ENCODE data around the gene NAPEPLD. TPM values are rescaled to one million over a fixed set of nuclear protein-coding genes. Genes with fewer than 3 reads are reported as not detected.
"Not testable (repeated sequence)": the region's sequence is repeated elsewhere in the genome, so short reads cannot be mapped to it uniquely, and the experiment has no call there.

The NAPEPLD gene
- total RNA-seq, 8 experiments from 2014 or later, result 6.1 to 35.2 (median 9.8) TPM

DNA sequence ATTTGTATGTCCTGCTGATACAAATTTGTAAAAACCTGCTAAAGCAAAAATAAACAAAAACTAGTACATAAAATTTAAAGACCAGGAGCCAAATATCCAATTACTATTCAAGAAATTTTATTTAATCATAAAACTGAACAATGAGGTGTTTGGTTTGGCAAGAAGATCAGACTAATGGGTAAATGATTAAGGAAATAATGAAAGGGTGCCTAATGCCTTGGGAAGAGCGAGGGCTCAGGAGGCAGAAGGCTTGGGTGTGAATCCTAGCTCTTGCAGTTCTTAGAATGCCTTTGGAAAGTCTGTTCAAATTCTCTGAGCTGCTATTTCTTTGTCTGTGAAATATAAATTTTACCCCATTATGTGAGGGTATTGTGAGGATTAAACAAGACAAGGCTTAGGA lies 32.4 kb downstream of the NAPEPLD start:
- Histone ChIP-seq H3K27ac (no peak overlapping the region), H3K4me1 (replicated peaks in 1 of 2) (peaks cover 5 to 6% of the 10 kb centered on the region in 2 donors), H3K4me3 (no peak overlapping the region)
- no peak for ATAC-seq (replicated peaks in 6 of 8)
- 86 to 100% (median 100%) methylated on average over 1 of the region's 1 CpG; no CpG with 5 or more reads in 2 of the 10 experiments for WGBS, 10 experiments
- in situ Hi-C loops (cut with MboI; ENCODE audit: low pct_unique_long_range_greater_than_20kb in 2 of 9, low sequenced_read_pairs in 9 of 9, unreplicated experiment in 9 of 9), result no loop called here

DNA sequence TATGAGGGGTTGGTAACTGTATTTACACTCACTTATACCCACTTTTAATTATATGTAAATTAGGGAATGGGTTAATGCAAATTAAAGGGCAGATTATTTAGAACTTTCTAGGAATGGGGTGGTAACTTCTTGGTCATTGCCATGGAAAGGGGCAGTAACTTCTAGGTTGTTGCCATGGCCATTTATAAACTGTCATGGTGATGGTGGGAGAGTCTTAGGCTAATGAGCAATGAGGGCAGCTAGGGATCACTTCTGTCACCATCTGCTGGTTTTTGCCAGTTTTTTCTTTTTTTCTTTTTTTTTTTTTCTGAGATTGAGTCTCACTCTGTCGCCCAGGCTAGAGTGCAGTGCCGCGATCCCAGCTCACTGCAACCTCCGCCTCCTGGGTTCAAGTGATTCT lies 33.1 kb downstream of the NAPEPLD start:
- no peak overlapping the region for H3K4me3 ChIP-seq
- no peak overlapping the region for H3K27ac ChIP-seq
- WGBS, 10 experiments, result 80 to 100% (median 98%) methylated on average over 1 to 4 of the region's 4 CpGs; no CpG with 5 or more reads in 4 of the 10 experiments
- peaks cover under 1 to 5% of the 10 kb centered on the region in 2 donors for H3K4me1 ChIP-seq (replicated peaks in 1 of 2)
- in situ Hi-C loops (cut with MboI; ENCODE audit: low pct_unique_long_range_greater_than_20kb in 2 of 9, low sequenced_read_pairs in 9 of 9, unreplicated experiment in 9 of 9), result no loop called here
- ATAC-seq (replicated peaks in 6 of 8), result peak in 2 of 8 experiments; percentile 23 to 58

DNA sequence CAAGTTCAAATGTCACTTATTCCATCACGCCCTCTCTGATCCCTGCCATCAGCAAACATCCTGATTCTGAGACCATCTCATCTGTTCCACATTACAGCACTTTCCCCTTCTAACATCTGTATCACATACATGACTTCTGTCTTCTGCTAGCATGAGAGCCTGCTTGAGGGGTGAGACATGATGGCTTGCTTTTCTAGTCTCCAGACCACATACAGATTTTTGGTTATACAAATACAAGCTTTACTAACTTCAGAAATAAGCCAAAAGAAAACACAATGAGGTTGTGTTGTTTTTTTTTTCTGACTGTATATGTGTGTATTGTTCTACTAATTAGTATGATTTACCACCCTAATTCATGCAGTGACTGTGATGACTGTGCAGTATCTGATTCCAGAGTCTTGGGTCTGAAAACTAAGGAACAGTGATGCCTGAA lies 34.3 kb downstream of the NAPEPLD start:
- in situ Hi-C loops (cut with MboI; ENCODE audit: low pct_unique_long_range_greater_than_20kb in 2 of 9, low sequenced_read_pairs in 9 of 9, unreplicated experiment in 9 of 9), result no loop called here
- no peak for ATAC-seq (replicated peaks in 6 of 8)
- WGBS, 10 experiments, result 17 to 100% (median 100%) methylated on average over 1 of the region's 1 CpG; no CpG with 5 or more reads in 6 of the 10 experiments
- Histone ChIP-seq H3K4me1 (replicated peaks in 1 of 2) (no peaks in the 10 kb centered on the region), H3K27ac (no peak overlapping the region), H3K4me3 (no peak overlapping the region)

DNA sequence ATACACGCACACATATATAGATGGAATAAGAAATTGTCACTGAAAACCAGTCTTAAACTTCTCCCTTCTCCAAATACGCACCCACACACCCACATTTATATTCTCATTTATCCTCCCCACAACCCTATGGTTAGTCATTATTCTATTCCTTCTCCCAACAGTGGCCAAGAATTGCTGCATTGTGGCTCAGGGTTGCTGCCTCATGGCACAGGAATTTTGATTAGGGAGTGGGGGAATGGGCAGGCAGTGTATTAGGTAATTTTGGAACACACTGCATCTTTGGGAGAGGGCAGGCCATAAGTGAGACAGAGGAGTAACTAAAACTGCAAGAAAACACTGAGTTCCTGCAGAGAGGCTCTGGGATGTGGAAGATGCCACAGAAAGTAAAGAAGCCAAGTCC lies 35.7 kb downstream of the NAPEPLD start:
- in situ Hi-C loops (cut with MboI; ENCODE audit: low pct_unique_long_range_greater_than_20kb in 2 of 9, low sequenced_read_pairs in 9 of 9, unreplicated experiment in 9 of 9), result no loop called here

DNA sequence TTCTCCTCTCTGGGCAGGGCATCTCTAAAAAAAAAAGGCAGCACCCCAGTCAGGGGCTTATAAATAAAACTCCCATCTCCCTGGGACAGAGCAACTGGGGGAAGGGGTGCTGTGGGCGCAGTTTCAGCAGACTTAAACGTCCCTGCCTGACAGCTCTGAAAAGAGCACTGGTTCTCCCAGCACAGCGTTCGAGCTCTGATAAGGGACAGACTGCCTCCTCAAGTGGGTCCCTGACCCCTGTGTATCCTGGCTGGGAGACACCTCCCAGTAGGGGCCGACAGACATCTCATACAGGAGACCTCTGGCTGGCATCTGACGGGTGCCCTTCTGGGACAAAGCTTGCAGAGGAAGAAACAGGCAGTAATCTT lies 42.2 kb downstream of the NAPEPLD start:
- peak in 4 of 8 experiments; percentile 21 to 62 (median 42) for ATAC-seq (replicated peaks in 6 of 8)
- Histone ChIP-seq H3K27ac (peak overlapping the region; percentile 23 to 55), H3K4me1 (replicated peaks in 1 of 2) (peaks cover 12 to 13% of the 10 kb centered on the region in 2 donors)
- in situ Hi-C loops (cut with MboI; ENCODE audit: low pct_unique_long_range_greater_than_20kb in 2 of 9, low sequenced_read_pairs in 9 of 9, unreplicated experiment in 9 of 9); H3K4me3 ChIP-seq: not testable (repeated sequence)
- WGBS, 10 experiments, result 60 to 100% (median 100%) methylated on average over 1 to 3 of the region's 6 CpGs; no CpG with 5 or more reads in 3 of the 10 experiments

More for the DNA sequence above, 35.7 kb downstream of the NAPEPLD start:
- H3K4me1 ChIP-seq (replicated peaks in 1 of 2), result no peaks in the 10 kb centered on the region
- peak in 5 of 8 experiments; percentile 31 to 97 (median 73) for ATAC-seq (replicated peaks in 6 of 8)
- WGBS, 10 experiments, result 25 to 100% (median 100%) methylated on average over 1 to 2 of the region's 2 CpGs; no CpG with 5 or more reads in 5 of the 10 experiments
- no peak overlapping the region for H3K27ac ChIP-seq
- H3K4me3 ChIP-seq, result no peak overlapping the region

- in situ Hi-C loops (cut with MboI; ENCODE audit: low pct_unique_long_range_greater_than_20kb in 2 of 9, low sequenced_read_pairs in 9 of 9, unreplicated experiment in 9 of 9), result no loop called here
- Histone ChIP-seq H3K4me1 (replicated peaks in 1 of 2) (peaks cover 12 to 13% of the 10 kb centered on the region in 2 donors), H3K4me3 (no peak overlapping the region), H3K27ac (peak overlapping the region; percentile 7 to 23)
- peak in 5 of 8 experiments; percentile 80 to 93 (median 86) for ATAC-seq (replicated peaks in 6 of 8)
- WGBS, 10 experiments, result 28 to 100% (median 90%) methylated on average over 1 to 3 of the region's 12 CpGs; no CpG with 5 or more reads in 3 of the 10 experiments
Observed at GRCh38 chr7:103106005-103106702, 42.7 kb downstream of the NAPEPLD start.

GRCh38 chr7:103101543-103101942 lies 47.4 kb downstream of the NAPEPLD start:
- 23 to 88% (median 50%) methylated on average over 1 to 2 of the region's 2 CpGs; no CpG with 5 or more reads in 3 of the 10 experiments for WGBS, 10 experiments
- Histone ChIP-seq H3K4me3 (no peak overlapping the region), H3K27ac (no peak overlapping the region), H3K4me1 (replicated peaks in 1 of 2) (peaks cover 7 to 8% of the 10 kb centered on the region in 2 donors)
- in situ Hi-C loops (cut with MboI; ENCODE audit: low pct_unique_long_range_greater_than_20kb in 2 of 9, low sequenced_read_pairs in 9 of 9, unreplicated experiment in 9 of 9), result no loop called here
- ATAC-seq (replicated peaks in 6 of 8), result no peak

DNA sequence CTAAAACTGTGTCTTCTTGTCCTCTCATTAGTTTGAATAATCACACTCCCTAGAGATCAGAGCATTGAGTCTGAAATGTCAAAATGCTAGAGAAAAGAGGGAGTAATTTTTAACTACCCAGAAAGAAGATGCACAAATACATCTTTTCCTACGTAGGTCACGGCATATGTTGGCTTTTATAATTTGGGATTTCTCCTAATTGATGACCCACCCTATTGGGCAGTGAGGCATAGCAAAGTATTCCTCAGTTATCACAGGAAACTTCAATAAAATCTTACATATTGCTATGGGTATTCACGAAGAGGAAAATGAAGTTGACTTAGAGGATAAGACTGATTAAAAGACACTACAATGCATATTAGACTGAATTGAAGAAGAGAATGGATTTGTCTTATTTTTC lies 48.6 kb downstream of the NAPEPLD start:
- 14 to 93% (median 67%) methylated on average over 2 to 3 of the region's 3 CpGs for WGBS, 10 experiments
- no peaks in the 10 kb centered on the region for H3K4me1 ChIP-seq (replicated peaks in 1 of 2)
- H3K27ac ChIP-seq, result no peak overlapping the region
- in situ Hi-C loops (cut with MboI; ENCODE audit: low pct_unique_long_range_greater_than_20kb in 2 of 9, low sequenced_read_pairs in 9 of 9, unreplicated experiment in 9 of 9), result no loop called here
- no peak overlapping the region for H3K4me3 ChIP-seq
- ATAC-seq (replicated peaks in 6 of 8), result no peak

GRCh38 chr7:103097041-103097440 lies 51.9 kb downstream of the NAPEPLD start:
- no peak overlapping the region for H3K27ac ChIP-seq

GRCh38 chr7:103095558-103095957 lies 53.3 kb downstream of the NAPEPLD start:
- H3K27ac ChIP-seq; ATAC-seq (replicated peaks in 6 of 8); in situ Hi-C loops (cut with MboI; ENCODE audit: low pct_unique_long_range_greater_than_20kb in 2 of 9, low sequenced_read_pairs in 9 of 9, unreplicated experiment in 9 of 9); H3K4me3 ChIP-seq; H3K4me1 ChIP-seq (replicated peaks in 1 of 2): not testable (repeated sequence)
- 83 to 100% (median 100%) methylated on average over 1 of the region's 2 CpGs; no CpG with 5 or more reads in 5 of the 10 experiments for WGBS, 10 experiments

More at GRCh38 chr7:103097041-103097440, 51.9 kb downstream of the NAPEPLD start:
- WGBS, 10 experiments, result 66 to 100% (median 88%) methylated on average over 1 to 2 of the region's 2 CpGs; no CpG with 5 or more reads in 2 of the 10 experiments
- H3K4me3 ChIP-seq, result no peak overlapping the region
- no peaks in the 10 kb centered on the region for H3K4me1 ChIP-seq (replicated peaks in 1 of 2)
- ATAC-seq (replicated peaks in 6 of 8), result no peak
- in situ Hi-C loops (cut with MboI; ENCODE audit: low pct_unique_long_range_greater_than_20kb in 2 of 9, low sequenced_read_pairs in 9 of 9, unreplicated experiment in 9 of 9), result no loop called here

DNA sequence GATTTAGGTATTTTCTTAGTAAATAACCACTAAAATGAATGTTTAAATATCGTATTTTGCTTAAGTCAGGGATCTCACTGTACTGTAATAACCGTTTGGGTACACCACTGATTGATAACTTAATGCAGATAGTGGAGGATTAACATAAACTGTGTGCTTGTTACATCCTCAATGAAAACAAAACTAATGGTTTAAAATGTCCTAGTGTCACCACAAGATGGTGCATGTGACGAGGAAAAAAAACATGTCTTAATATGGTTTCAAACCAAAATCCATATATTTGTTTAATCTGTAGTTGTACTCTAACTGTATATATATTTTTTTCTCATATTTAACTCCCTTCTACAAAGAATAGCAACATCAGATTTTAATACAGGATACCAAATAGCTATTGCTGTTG lies 54.8 kb downstream of the NAPEPLD start:
- Histone ChIP-seq H3K27ac (no peak overlapping the region), H3K4me1 (replicated peaks in 1 of 2) (no peaks in the 10 kb centered on the region), H3K4me3 (no peak overlapping the region)
- in situ Hi-C loops (cut with MboI; ENCODE audit: low pct_unique_long_range_greater_than_20kb in 2 of 9, low sequenced_read_pairs in 9 of 9, unreplicated experiment in 9 of 9), result no loop called here
- no peak for ATAC-seq (replicated peaks in 6 of 8)
- 20 to 100% (median 81%) methylated on average over 1 to 3 of the region's 3 CpGs; no CpG with 5 or more reads in 1 of the 10 experiments for WGBS, 10 experiments

DNA sequence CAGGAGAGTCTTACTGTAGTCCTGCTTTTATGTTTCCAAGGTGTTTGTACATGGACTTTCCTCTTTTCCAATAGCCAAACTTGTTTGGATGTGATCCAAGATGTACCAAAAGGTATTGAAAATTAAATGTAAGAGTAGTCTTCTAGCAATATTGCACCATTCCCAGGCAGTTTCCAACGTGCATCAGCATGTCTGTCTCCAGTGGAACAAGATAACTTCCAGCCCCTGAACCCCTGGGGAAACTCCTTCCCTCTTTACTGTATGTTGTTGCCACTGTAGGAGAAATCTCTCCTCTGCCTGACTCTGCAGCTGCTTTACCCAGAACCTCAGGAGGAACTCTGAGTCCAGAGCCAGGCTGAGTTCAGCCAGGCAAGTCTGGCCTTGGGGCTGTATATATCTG lies 55.5 kb downstream of the NAPEPLD start:
- ATAC-seq (replicated peaks in 6 of 8), result no peak
- in situ Hi-C loops (cut with MboI; ENCODE audit: low pct_unique_long_range_greater_than_20kb in 2 of 9, low sequenced_read_pairs in 9 of 9, unreplicated experiment in 9 of 9), result no loop called here
- no peak overlapping the region for H3K27ac ChIP-seq
- H3K4me3 ChIP-seq, result no peak overlapping the region
- 20 to 86% (median 33%) methylated on average over 1 of the region's 1 CpG; no CpG with 5 or more reads in 7 of the 10 experiments for whole genome bisulfite sequencing, 10 experiments
- no peaks in the 10 kb centered on the region for H3K4me1 ChIP-seq (replicated peaks in 1 of 2)

GRCh38 chr7:103092321-103092720 lies 56.6 kb downstream of the NAPEPLD start:
- ATAC-seq (replicated peaks in 6 of 8); in situ Hi-C loops (cut with MboI; ENCODE audit: low pct_unique_long_range_greater_than_20kb in 2 of 9, low sequenced_read_pairs in 9 of 9, unreplicated experiment in 9 of 9); H3K4me1 ChIP-seq (replicated peaks in 1 of 2); H3K27ac ChIP-seq; H3K4me3 ChIP-seq: not testable (repeated sequence)
- WGBS, 10 experiments, result 82 to 100% (median 100%) methylated on average over 1 to 3 of the region's 4 CpGs; no CpG with 5 or more reads in 3 of the 10 experiments
